ENCODE results near the gene KIF26B.
"Not testable (repeated sequence)": the region's sequence is repeated elsewhere in the genome, so short reads cannot be mapped to it uniquely, and the experiment has no call there.

KIF26B gene

GRCh38 chr1:245718123-245718522, 563.3 kb downstream of the KIF26B start:
- Histone ChIP-seq H3K27me3 (ENCODE audit: low read length) (no peaks in the 10 kb centered on the region), H3F3A (ENCODE audit: insufficient read depth) (no peaks in the 10 kb centered on the region), H3K4me2 (ENCODE audit: low read depth, low read length, poor library complexity, severe bottlenecking) (no peak overlapping the region), H3K9me3 (ENCODE audit: insufficient read depth, low read length) (no peaks in the 10 kb centered on the region), H2AFZ (ENCODE audit: low read depth, low read length, severe bottlenecking) (no peak overlapping the region), H3K36me3 (ENCODE audit: low read length) (no peaks in the 10 kb centered on the region), H3K27ac (ENCODE audit: low read depth, low read length) (no peak overlapping the region), H3K9me2 (replicated peaks; ENCODE audit: insufficient read depth, low read length) (no peaks in the 10 kb centered on the region), H3K4me3 (ENCODE audit: insufficient read depth, low read length, poor library complexity, severe bottlenecking) (no peak overlapping the region), H3K9ac (ENCODE audit: low read length) (no peak overlapping the region), H3K79me2 (ENCODE audit: insufficient read depth, low read length) (no peaks in the 10 kb centered on the region), H4K20me1 (ENCODE audit: low read depth, low read length) (no peaks in the 10 kb centered on the region)
- no peak for TF ChIP-seq EZH2phosphoT487 (conservative IDR thresholded peaks at IDR 0.05; ENCODE audit: low read length)
- TF ChIP-seq, protein P1, sequence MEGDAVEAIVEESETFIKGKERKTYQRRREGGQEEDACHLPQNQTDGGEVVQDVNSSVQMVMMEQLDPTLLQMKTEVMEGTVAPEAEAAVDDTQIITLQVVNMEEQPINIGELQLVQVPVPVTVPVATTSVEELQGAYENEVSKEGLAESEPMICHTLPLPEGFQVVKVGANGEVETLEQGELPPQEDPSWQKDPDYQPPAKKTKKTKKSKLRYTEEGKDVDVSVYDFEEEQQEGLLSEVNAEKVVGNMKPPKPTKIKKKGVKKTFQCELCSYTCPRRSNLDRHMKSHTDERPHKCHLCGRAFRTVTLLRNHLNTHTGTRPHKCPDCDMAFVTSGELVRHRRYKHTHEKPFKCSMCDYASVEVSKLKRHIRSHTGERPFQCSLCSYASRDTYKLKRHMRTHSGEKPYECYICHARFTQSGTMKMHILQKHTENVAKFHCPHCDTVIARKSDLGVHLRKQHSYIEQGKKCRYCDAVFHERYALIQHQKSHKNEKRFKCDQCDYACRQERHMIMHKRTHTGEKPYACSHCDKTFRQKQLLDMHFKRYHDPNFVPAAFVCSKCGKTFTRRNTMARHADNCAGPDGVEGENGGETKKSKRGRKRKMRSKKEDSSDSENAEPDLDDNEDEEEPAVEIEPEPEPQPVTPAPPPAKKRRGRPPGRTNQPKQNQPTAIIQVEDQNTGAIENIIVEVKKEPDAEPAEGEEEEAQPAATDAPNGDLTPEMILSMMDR (IDR thresholded peaks at IDR 0.05; ENCODE audit: insufficient read depth, low read length, poor library complexity, severe bottlenecking), result no peak

- Histone ChIP-seq H3K9ac (ENCODE audit: low read length) (no peak overlapping the region), H3K79me2 (ENCODE audit: insufficient read depth, low read length) (no peaks in the 10 kb centered on the region), H3K9me2 (replicated peaks; ENCODE audit: insufficient read depth, low read length) (no peaks in the 10 kb centered on the region), H3K4me2 (ENCODE audit: low read depth, low read length, poor library complexity, severe bottlenecking) (no peak overlapping the region), H2AFZ (ENCODE audit: low read depth, low read length, severe bottlenecking) (no peak overlapping the region), H3F3A (ENCODE audit: insufficient read depth) (no peaks in the 10 kb centered on the region), H3K9me3 (ENCODE audit: insufficient read depth, low read length) (no peaks in the 10 kb centered on the region), H3K27me3 (ENCODE audit: low read length) (no peaks in the 10 kb centered on the region), H3K36me3 (ENCODE audit: low read length) (no peaks in the 10 kb centered on the region), H3K4me3 (ENCODE audit: insufficient read depth, low read length, poor library complexity, severe bottlenecking) (no peak overlapping the region), H3K27ac (ENCODE audit: low read depth, low read length) (no peak overlapping the region), H4K20me1 (ENCODE audit: low read depth, low read length) (no peaks in the 10 kb centered on the region)
- no peak for TF ChIP-seq EZH2phosphoT487 (conservative IDR thresholded peaks at IDR 0.05; ENCODE audit: low read length)
- TF ChIP-seq, protein P1 (IDR thresholded peaks at IDR 0.05; ENCODE audit: insufficient read depth, low read length, poor library complexity, severe bottlenecking), result no peak
Observed at GRCh38 chr1:245718951-245719350, 564.2 kb downstream of the KIF26B start.

DNA sequence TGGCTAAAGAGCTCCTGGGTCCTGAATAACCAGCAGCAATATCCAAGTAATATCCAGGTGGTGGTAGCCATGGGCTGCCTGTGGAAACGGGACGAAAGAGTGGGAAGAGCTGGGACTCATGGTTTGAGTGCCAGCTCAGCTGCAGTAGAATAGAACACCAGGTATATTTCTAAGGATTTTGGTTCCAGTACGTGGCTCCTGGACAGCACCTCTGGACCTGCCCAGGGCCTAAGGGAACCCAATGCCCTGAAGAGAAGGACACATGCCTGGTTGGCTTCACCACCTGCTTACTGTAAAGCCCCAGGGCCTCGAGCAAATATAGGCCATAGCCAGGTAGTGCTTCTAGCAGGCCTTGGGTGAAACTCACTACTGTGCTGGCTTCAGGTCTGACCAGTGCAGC, 566.7 kb downstream of the KIF26B start:
- Histone ChIP-seq H3K27me3 (ENCODE audit: low read length) (no peaks in the 10 kb centered on the region), H2AFZ (ENCODE audit: low read depth, low read length, severe bottlenecking) (no peak overlapping the region), H3K4me2 (ENCODE audit: low read depth, low read length, poor library complexity, severe bottlenecking) (no peak overlapping the region), H3K9me2 (replicated peaks; ENCODE audit: insufficient read depth, low read length) (no peaks in the 10 kb centered on the region), H3K79me2 (ENCODE audit: insufficient read depth, low read length) (no peaks in the 10 kb centered on the region), H3K9me3 (ENCODE audit: insufficient read depth, low read length) (no peaks in the 10 kb centered on the region), H3K27ac (ENCODE audit: low read depth, low read length) (no peak overlapping the region), H3K36me3 (ENCODE audit: low read length) (no peaks in the 10 kb centered on the region), H3K4me3 (ENCODE audit: insufficient read depth, low read length, poor library complexity, severe bottlenecking) (no peak overlapping the region), H3K9ac (ENCODE audit: low read length) (no peak overlapping the region), H3F3A (ENCODE audit: insufficient read depth) (no peaks in the 10 kb centered on the region), H4K20me1 (ENCODE audit: low read depth, low read length) (no peaks in the 10 kb centered on the region)
- TF ChIP-seq, protein P1 (IDR thresholded peaks at IDR 0.05; ENCODE audit: insufficient read depth, low read length, poor library complexity, severe bottlenecking), result no peak
- TF ChIP-seq EZH2phosphoT487 (conservative IDR thresholded peaks at IDR 0.05; ENCODE audit: low read length), result no peak

- not testable (repeated sequence) for H3K9ac ChIP-seq (ENCODE audit: low read length)
Observed at GRCh38 chr1:245728035-245728434, 573.2 kb downstream of the KIF26B start.

More at GRCh38 chr1:245728035-245728434, 573.2 kb downstream of the KIF26B start:
- not testable (repeated sequence) for H4K20me1 ChIP-seq (ENCODE audit: low read depth, low read length); H3K9me3 ChIP-seq (ENCODE audit: insufficient read depth, low read length); H3F3A ChIP-seq (ENCODE audit: insufficient read depth); H3K4me3 ChIP-seq (ENCODE audit: insufficient read depth, low read length, poor library complexity, severe bottlenecking); H3K27ac ChIP-seq (ENCODE audit: low read depth, low read length); H2AFZ ChIP-seq (ENCODE audit: low read depth, low read length, severe bottlenecking); H3K27me3 ChIP-seq (ENCODE audit: low read length); H3K36me3 ChIP-seq (ENCODE audit: low read length); H3K9me2 ChIP-seq (replicated peaks; ENCODE audit: insufficient read depth, low read length); H3K79me2 ChIP-seq (ENCODE audit: insufficient read depth, low read length); H3K4me2 ChIP-seq (ENCODE audit: low read depth, low read length, poor library complexity, severe bottlenecking)

Data from SU-DHL-6 (cell line).